Activated CD8-positive, alpha-beta T cell treated with anti-CD3 and anti-CD28 coated beads for 36 hours (primary cell): ENCODE measurements around the gene TRPV2. TPM values are rescaled to one million over a fixed set of nuclear protein-coding genes. Genes with fewer than 3 reads are reported as not detected.

Experiments
- ATAC-seq: fragments of 200-7000 bp; cut with Tn5 transposase; one replicate; pipeline ENCODE4 v1.10.0; 2021; ENCODE audit warnings: mild to moderate bottlenecking, moderate library complexity
- CTCF ChIA-PET: fragments of 350-600 bp; sonication (Branson Sonifier 250); formaldehyde crosslinking; loops from one replicate; lab custom pipeline; 2021; ENCODE audit warnings: antibody characterized with exemption; lab: Charles Lee
- POLR2A ChIA-PET: fragments of 350-600 bp; sonication (Branson Sonifier 250); formaldehyde crosslinking; loops from one replicate; lab custom pipeline; 2021; ENCODE audit warnings: antibody characterized with exemption; lab: Charles Lee
- DNase-seq: peaks from one replicate; pipeline ENCODE4 v3.0.0-alpha.2; 2020
- H3K27ac Mint-ChIP-seq: one replicate; pipeline ENCODE4 v1.8.0; 2021; ENCODE audit warnings: mild to moderate bottlenecking, mixed read lengths
- H3K27me3 Mint-ChIP-seq: one replicate; pipeline ENCODE4 v1.8.0; 2021; ENCODE audit warnings: mixed read lengths
- H3K36me3 Mint-ChIP-seq: one replicate; pipeline ENCODE4 v1.8.0; 2021; ENCODE audit warnings: low read depth, mixed read lengths
- H3K4me1 Mint-ChIP-seq: one replicate; pipeline ENCODE4 v1.8.0; 2021; ENCODE audit warnings: low read depth, mixed read lengths
- H3K4me3 Mint-ChIP-seq: one replicate; pipeline ENCODE4 v1.8.0; 2021; ENCODE audit warnings: mild to moderate bottlenecking, moderate library complexity, mixed read lengths
- H3K9me3 Mint-ChIP-seq: one replicate; pipeline ENCODE4 v1.8.0; 2021; ENCODE audit warnings: mixed read lengths
- intact Hi-C: fragments of 100-400 bp; cut with micrococcal nuclease; formaldehyde crosslinking; loops from one replicate; pipeline ENCODE4 v1.10.0; 2022
- total RNA-seq, 2 experiments: library from RNA; stranded (reverse); gene quantifications; one replicate each; pipeline ENCODE4 v1.2.3, GENCODE V29; 2021
- TF ChIP-seq, protein P1 (sequence below): fragments of 200-600 bp; IDR thresholded peaks from one replicate; pipeline ENCODE4 v1.8.0; 2022; ENCODE audit warnings: antibody characterized with exemption, mild to moderate bottlenecking

The TRPV2 gene
- total RNA-seq, 2 experiments from 2014 or later: 44.6 to 47.6 TPM

DNA sequence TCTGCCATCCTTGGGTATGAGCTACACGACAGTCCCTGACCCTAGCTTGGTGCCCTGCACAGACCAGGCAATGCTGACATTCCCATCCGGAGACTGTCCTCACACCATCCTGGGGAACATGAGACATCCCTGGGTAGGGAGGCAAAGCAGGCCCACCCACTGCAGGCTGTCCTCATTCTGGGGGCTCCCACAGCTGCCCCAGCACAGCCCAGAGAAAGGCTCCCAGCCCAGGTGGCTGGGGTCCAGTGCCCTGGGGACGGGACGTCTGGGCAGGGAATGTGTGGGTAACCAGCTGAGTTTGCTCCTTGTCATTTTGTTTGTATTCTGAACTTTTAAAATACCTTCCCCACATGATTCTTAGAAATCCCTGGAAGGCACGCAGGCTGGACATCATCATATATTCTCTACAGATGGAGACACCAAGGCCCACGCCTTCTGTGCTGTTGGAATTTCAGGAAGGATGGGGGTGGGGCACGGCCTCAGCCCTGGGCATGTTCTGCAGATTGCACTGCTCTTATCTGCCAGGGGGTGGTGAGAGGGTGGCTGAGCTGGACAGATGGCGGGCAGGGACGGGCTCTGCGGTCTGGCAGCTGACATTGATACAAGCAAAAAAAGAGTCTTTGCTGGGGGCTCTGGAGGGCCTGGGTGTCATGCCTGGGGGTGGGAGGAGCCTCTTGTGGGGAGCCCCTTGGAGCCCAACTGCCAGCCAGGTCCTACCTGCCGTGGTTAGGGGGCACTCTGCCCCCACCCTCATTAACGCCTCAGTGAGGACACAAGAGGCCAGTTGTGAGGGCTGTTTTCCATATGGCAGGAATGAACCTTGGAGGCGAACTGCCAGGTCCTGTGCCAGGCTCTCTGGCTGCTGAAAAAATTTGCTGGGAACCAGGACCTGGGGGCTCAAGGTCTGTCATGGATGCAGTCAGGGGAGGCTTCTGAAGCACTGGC, 48.3 kb downstream of the TRPV2 start:
- H3K27ac Mint-ChIP-seq: no peak overlapping the region
- H3K4me1 Mint-ChIP-seq: no peaks in the 10 kb centered on the region
- no peak for DNase-seq
- ChIA-PET POLR2A (interaction anchor here (0.7 to 1.2 kb wide), 2 partner anchors 19 to 27 kb away, joined by 3 to 4 read pairs; no protein-coding TSS in a partner anchor), CTCF (interaction anchor here (1.2 to 3.0 kb wide), 2 partner anchors 10 to 58 kb away, joined by 8 to 12 read pairs (median 11); no protein-coding TSS in a partner anchor)
- H3K9me3 Mint-ChIP-seq: no peaks in the 10 kb centered on the region
- ATAC-seq: no peak
- TF ChIP-seq, protein P1, sequence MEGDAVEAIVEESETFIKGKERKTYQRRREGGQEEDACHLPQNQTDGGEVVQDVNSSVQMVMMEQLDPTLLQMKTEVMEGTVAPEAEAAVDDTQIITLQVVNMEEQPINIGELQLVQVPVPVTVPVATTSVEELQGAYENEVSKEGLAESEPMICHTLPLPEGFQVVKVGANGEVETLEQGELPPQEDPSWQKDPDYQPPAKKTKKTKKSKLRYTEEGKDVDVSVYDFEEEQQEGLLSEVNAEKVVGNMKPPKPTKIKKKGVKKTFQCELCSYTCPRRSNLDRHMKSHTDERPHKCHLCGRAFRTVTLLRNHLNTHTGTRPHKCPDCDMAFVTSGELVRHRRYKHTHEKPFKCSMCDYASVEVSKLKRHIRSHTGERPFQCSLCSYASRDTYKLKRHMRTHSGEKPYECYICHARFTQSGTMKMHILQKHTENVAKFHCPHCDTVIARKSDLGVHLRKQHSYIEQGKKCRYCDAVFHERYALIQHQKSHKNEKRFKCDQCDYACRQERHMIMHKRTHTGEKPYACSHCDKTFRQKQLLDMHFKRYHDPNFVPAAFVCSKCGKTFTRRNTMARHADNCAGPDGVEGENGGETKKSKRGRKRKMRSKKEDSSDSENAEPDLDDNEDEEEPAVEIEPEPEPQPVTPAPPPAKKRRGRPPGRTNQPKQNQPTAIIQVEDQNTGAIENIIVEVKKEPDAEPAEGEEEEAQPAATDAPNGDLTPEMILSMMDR: no peak
- no peaks in the 10 kb centered on the region for H3K27me3 Mint-ChIP-seq
- no peak overlapping the region for H3K4me3 Mint-ChIP-seq
- intact Hi-C loops: no loop called here
- H3K36me3 Mint-ChIP-seq: peaks cover 6% of the 10 kb centered on the region

- POLR2A ChIA-PET: no interaction called here
- TF ChIP-seq, protein P1: no peak
- CTCF ChIA-PET: interaction anchor here (0.7 to 1.2 kb wide), 3 partner anchors 10 to 57 kb away, joined by 3 to 8 read pairs (median 3); no protein-coding TSS in a partner anchor
- DNase-seq (no peak), ATAC-seq (no peak)
- no peak overlapping the region for H3K27ac Mint-ChIP-seq
- no peaks in the 10 kb centered on the region for H3K27me3 Mint-ChIP-seq
- no peak overlapping the region for H3K4me3 Mint-ChIP-seq
- intact Hi-C loops: no loop called here
- H3K4me1 Mint-ChIP-seq: no peaks in the 10 kb centered on the region
- peaks cover 6% of the 10 kb centered on the region for H3K36me3 Mint-ChIP-seq
- no peaks in the 10 kb centered on the region for H3K9me3 Mint-ChIP-seq
These were observed 49.1 kb downstream of the TRPV2 start for GRCh38 chr17:16464303-16465051.

- H3K36me3 Mint-ChIP-seq: peaks cover 3% of the 10 kb centered on the region
- ChIA-PET POLR2A (no interaction called here), CTCF (interaction anchor here (0.7 to 1.2 kb wide), 3 partner anchors 10 to 57 kb away, joined by 3 to 8 read pairs (median 3); no protein-coding TSS in a partner anchor)
- no peaks in the 10 kb centered on the region for H3K27me3 Mint-ChIP-seq
- intact Hi-C loops: no loop called here
- TF ChIP-seq, protein P1: no peak
- H3K4me1 Mint-ChIP-seq: no peaks in the 10 kb centered on the region
- H3K27ac Mint-ChIP-seq: no peak overlapping the region
- H3K4me3 Mint-ChIP-seq: no peak overlapping the region
- H3K9me3 Mint-ChIP-seq: no peaks in the 10 kb centered on the region
- ATAC-seq (no peak), DNase-seq (no peak)
These were observed 49.6 kb downstream of the TRPV2 start for GRCh38 chr17:16465052-16465312.

GRCh38 chr17:16465861-16466338, 50.5 kb downstream of the TRPV2 start:
- POLR2A ChIA-PET: no interaction called here
- Mint-ChIP-seq H3K27me3 (no peaks in the 10 kb centered on the region), H3K4me3 (no peak overlapping the region), H3K36me3 (peaks cover 3% of the 10 kb centered on the region), H3K9me3 (no peaks in the 10 kb centered on the region), H3K27ac (no peak overlapping the region), H3K4me1 (no peaks in the 10 kb centered on the region)
- ATAC-seq: no peak
- TF ChIP-seq, protein P1: no peak
- intact Hi-C loops: no loop called here
- no peak for DNase-seq
- CTCF ChIA-PET: interaction anchor here (1.3 kb wide), 1 partner anchor 102 kb away, joined by 5 read pairs; no protein-coding TSS in a partner anchor
